ENCODE measurements around the gene FREM3.

DNA sequence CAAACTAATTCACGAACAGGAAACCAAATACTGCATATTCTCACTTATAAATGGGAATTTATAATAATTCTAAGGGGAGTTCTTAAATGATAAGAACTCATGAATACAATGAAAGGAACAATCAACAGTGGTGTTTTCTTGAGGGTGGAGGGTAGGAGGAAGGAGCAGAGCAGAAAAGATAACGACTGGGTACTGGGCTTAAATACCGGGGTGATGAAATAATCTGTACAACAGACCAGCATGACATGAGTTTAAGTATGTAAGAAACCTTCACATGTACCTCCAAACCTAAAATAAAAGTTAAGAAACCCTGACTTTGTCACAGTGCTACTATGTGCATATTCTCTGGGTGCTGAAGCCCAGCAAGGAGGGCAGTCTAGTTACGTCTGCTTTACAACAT is 6.6 kb downstream of the FREM3 start:
- TF ChIP-seq, protein P1, sequence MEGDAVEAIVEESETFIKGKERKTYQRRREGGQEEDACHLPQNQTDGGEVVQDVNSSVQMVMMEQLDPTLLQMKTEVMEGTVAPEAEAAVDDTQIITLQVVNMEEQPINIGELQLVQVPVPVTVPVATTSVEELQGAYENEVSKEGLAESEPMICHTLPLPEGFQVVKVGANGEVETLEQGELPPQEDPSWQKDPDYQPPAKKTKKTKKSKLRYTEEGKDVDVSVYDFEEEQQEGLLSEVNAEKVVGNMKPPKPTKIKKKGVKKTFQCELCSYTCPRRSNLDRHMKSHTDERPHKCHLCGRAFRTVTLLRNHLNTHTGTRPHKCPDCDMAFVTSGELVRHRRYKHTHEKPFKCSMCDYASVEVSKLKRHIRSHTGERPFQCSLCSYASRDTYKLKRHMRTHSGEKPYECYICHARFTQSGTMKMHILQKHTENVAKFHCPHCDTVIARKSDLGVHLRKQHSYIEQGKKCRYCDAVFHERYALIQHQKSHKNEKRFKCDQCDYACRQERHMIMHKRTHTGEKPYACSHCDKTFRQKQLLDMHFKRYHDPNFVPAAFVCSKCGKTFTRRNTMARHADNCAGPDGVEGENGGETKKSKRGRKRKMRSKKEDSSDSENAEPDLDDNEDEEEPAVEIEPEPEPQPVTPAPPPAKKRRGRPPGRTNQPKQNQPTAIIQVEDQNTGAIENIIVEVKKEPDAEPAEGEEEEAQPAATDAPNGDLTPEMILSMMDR (IDR thresholded peaks at IDR 0.05; ENCODE audit: control extremely low read depth in 1 of 3, insufficient read depth in 1 of 3, low read depth in 1 of 3, low read length in 3 of 3): no peak
- no peak for TF ChIP-seq POLR2AphosphoS5 (IDR thresholded peaks at IDR 0.05; ENCODE audit: low read depth, low read length)
- TF ChIP-seq, protein P2, sequence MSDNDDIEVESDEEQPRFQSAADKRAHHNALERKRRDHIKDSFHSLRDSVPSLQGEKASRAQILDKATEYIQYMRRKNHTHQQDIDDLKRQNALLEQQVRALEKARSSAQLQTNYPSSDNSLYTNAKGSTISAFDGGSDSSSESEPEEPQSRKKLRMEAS (IDR thresholded peaks at IDR 0.05): no peak
